GM23338 (cell line): ENCODE measurements around the gene ZSWIM1.

Source experiments
- CREB1 ChIP-seq: fragments of 250-450 bp; sonication (Bioruptor Pico); IDR thresholded peaks from 2 replicates; pipeline ENCODE4 v1.5.0; 2020; ENCODE audit warnings: low read depth, mild to moderate bottlenecking, moderate library complexity
- EZH2 ChIP-seq: fragments of 200-600 bp; sonication (generic); IDR thresholded peaks from one replicate; pipeline ENCODE4 v1.8.0; 2017; ENCODE audit warnings: antibody characterized with exemption, mild to moderate bottlenecking, low read depth; ENCODE audit not compliant: unreplicated experiment
- EZH2phosphoT487 ChIP-seq: fragments of 200-600 bp; sonication (generic); IDR thresholded peaks from one replicate; pipeline ENCODE4 v1.8.1; 2018; ENCODE audit warnings: antibody characterized with exemption; ENCODE audit not compliant: unreplicated experiment
- JUNB ChIP-seq: IDR thresholded peaks from one replicate; pipeline ENCODE4 v1.6.1; 2016; ENCODE audit warnings: antibody characterized with exemption; ENCODE audit not compliant: unreplicated experiment
- POLR2AphosphoS5 ChIP-seq: IDR thresholded peaks from 2 replicates; pipeline ENCODE4 v1.6.1; 2016; ENCODE audit warnings: antibody characterized with exemption, low read depth
- REST ChIP-seq: IDR thresholded peaks from one replicate; pipeline ENCODE4 v1.6.1; 2018; ENCODE audit warnings: antibody characterized with exemption; ENCODE audit not compliant: unreplicated experiment
- ZNF114 ChIP-seq: fragments of 250-450 bp; sonication (Bioruptor Pico); IDR thresholded peaks from 2 replicates; pipeline ENCODE4 v1.5.0; 2020; ENCODE audit warnings: mild to moderate bottlenecking, moderate library complexity
- TF ChIP-seq, protein P1 (sequence below), 2 experiments: fragments of 200-600 bp in 1 of 2; sonication (generic) in 1 of 2; conservative IDR thresholded peaks; 2 replicates each; pipeline versions ENCODE4 v1.5.1 to v1.6.1; 2016 to 2017; ENCODE audit warnings: antibody characterized with exemption in 2 of 2, low read depth in 2 of 2, mild to moderate bottlenecking in 2 of 2, moderate library complexity in 1 of 2

GRCh38 chr20:45897692-45898091, 16.7 kb downstream of the ZSWIM1 start:
- TF ChIP-seq, protein P1, sequence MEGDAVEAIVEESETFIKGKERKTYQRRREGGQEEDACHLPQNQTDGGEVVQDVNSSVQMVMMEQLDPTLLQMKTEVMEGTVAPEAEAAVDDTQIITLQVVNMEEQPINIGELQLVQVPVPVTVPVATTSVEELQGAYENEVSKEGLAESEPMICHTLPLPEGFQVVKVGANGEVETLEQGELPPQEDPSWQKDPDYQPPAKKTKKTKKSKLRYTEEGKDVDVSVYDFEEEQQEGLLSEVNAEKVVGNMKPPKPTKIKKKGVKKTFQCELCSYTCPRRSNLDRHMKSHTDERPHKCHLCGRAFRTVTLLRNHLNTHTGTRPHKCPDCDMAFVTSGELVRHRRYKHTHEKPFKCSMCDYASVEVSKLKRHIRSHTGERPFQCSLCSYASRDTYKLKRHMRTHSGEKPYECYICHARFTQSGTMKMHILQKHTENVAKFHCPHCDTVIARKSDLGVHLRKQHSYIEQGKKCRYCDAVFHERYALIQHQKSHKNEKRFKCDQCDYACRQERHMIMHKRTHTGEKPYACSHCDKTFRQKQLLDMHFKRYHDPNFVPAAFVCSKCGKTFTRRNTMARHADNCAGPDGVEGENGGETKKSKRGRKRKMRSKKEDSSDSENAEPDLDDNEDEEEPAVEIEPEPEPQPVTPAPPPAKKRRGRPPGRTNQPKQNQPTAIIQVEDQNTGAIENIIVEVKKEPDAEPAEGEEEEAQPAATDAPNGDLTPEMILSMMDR (conservative IDR thresholded peaks at IDR 0.05; ENCODE audit: low read depth in 2 of 2) = no peak
- TF ChIP-seq POLR2AphosphoS5 (no peak; the same call in 1 of the 2 replicates), CREB1 (CRISPR knock-in tag) (no peak), EZH2 (no peak), EZH2phosphoT487 (no peak), ZNF114 (CRISPR knock-in tag) (no peak), REST (no peak), JUNB (no peak)
